Measurements from ENCODE around the gene GPR35.

DNA sequence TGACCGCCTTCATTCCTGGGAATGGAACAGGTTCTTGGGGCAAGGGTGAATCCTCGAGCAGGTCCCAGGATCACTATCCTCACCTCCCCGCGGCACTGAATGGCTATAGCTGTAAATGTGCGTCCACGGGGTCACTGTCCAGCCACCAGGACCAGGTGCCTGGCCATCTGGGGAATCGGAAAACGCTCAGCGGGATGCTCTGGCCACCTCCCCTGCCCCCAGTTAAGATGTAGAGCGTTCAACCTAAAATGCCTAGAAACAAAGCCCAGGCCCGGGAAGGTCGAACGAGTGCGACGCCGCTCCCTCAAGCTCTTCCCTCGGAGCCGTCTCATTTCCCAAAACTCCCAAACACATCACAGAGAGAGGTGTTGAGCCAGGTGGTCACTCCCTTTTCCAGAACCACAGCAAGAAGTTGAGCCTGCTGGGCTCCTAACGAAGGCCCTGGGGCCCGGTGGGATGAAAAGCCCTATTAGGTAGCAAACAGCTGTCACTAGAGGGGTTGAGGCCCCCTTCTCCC lies 39.5 kb upstream of the GPR35 start:
- TF ChIP-seq SP1 (IDR thresholded peaks at IDR 0.05) (no peak), FOXM1 (IDR thresholded peaks at IDR 0.05; ENCODE audit: borderline replicate concordance) (no peak), SUZ12 (IDR thresholded peaks at IDR 0.05) (no peak), ELF4 (IDR thresholded peaks at IDR 0.05) (no peak), CTBP1 (IDR thresholded peaks at IDR 0.05; ENCODE audit: borderline replicate concordance) (no peak), LEF1 (IDR thresholded peaks at IDR 0.05; ENCODE audit: borderline replicate concordance) (no peak)

All from HEK293T (cell line).